UCSD-AML1 (cell line): Measurements from ENCODE around the gene ATG4D.

Source experiments
- DNase-seq: peaks from one replicate; lab custom pipeline; 2025; ENCODE audit not compliant: unreplicated experiment; lab: John Stamatoyannopoulos, UW

Gene ATG4D

GRCh38 chr19:10574462-10574861 is 30.8 kb downstream of the ATG4D start:
- no peak for DNase-seq

DNA sequence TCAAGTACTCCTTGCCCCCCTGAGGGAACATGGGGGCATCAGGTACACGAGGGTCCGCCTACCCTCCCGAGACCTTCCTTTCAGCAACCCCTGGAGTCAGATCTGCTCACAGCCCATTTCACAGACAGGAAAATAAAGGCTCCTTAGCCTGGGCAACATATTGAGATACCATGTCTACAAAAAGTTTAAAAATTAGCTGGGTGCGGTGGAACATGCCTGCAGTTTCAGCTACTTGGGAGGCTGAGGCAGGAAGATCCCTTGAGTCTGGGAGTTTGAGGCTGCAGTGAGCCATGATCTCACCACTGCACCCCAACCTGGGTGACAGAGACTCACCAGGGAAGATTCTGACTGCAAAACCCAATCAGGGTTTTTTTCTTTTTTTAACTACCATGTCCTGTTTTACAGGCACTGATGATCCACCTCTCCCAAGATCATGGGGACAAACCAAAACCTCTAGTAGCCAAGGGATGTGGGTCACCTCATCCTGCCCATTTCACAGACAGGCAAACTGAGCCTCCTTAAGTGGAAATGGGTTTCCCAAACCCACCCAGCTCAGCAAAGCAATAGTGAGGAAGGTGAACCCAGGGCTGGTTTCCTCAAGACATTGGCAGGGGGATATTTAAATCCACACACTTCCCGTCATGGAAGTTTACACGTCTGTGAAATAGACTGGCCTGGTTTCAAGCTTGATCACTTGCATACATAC is 31.5 kb downstream of the ATG4D start:
- DNase-seq, result no peak

- DNase-seq, result no peak
Measured at GRCh38 chr19:10577951-10578350, 34.2 kb downstream of the ATG4D start.

DNA sequence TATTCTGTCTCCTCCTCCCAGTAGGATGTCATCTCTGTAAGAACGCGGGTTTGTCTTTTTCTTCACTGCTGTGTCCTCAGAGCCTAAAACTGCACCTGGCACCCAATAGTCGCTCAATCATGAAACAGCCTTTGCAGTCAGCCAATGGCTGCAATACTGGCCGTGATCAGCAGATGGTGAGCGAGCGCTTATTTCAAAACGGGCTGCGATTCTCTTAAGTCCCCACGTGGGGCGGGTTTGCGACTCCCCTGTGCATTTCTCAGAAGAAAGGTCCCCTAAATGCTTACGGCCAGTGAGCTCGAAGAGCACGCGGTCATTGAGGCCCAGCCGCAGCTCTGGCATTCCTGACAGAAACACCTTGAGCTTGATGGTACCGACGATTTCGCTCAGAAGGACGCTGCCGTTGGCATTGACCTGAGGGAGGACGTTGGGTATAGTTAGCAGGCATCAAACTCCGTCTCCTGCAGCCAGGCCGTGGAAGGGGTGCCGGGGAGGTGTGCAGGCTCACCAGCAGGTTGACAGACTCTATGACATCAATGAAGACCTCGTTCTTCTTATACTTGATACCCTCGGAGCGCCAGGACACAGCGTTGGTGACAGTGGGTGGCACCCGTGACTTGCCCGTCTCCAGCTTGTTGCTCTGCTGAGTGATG is 37.4 kb downstream of the ATG4D start:
- DNase-seq, result peak; percentile 89

DNA sequence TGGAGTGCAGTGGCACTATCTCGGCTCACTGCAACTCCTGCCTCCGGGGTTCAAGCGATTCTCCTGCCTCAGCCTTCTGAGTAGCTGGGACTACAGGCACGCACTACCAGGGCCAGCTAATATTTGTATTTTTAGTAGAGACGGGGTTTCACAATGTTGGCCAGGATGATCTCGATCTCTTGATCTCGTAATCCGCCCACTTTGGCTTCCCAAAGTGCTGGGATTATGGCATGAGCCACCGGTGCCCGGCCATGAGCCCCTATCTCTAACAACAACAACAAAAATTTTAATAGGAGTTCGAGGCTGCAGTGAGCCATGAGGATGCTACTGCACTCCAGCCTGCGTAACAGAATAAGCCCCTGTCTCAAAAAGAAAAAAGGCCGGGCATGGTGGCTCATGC is 38.4 kb downstream of the ATG4D start:
- DNase-seq, result no peak

DNA sequence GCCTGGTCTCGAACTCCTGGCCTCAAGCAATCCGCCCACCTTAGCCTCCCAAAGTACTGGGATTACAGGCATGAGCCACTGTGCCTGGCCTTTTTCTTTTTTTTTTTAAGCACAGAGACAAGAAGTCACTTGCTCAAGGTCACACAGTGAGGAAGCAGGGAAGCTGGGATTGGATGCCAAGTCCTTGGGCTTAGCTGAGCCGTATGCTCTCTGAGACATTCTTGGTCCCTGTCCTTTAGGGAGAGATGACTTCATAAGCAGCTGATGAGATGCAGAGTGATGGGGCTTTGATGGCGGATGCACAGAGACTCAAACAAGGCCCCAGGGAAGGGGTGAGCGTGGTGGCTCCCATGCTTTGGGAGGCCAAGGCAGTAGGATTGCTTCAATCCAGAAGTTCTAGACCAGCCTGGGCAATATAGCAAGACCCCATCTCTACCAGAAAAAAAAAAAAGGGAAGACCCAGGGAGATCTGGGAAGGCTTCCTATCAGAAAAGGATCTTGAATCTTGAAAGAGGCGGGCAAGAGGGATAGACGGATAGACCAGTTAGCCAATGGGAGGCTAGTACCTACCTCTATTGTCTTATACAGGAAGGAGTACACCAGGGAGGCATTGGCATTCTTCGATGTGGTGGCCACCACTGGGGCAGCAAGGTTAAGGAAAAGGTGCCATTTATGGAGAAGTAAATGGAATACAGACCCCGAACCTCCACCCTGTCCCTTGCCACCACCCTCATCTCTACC is 39.5 kb downstream of the ATG4D start:
- DNase-seq, result no peak

DNA sequence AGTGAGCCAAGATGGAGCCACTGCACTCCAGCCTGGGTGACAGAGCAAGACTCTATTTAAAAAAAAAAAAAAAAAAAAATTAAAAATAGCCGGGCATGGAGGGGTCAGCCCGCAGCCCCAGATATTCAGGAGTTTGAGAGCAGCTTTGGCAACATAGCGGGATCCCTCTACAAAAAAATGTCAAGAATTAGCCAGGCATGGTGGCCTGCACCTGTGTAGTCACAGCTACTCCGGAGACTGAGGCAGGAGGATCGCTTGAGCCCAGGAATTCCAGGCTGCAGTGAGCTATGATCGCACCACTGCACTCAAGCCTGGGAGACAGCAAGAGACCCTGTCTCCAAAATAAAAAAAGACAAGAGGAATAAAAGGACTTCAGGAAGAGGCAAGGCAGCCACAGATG is 42.7 kb downstream of the ATG4D start:
- DNase-seq, result no peak

GRCh38 chr19:10587022-10587838 is 43.5 kb downstream of the ATG4D start, which contains the start of gene AP1M2:
TSS of gene AP1M2 (minus strand) at chr19:10587312. CDS start at chr19:10587231, 81 bp downstream.
- no peak for DNase-seq

DNA sequence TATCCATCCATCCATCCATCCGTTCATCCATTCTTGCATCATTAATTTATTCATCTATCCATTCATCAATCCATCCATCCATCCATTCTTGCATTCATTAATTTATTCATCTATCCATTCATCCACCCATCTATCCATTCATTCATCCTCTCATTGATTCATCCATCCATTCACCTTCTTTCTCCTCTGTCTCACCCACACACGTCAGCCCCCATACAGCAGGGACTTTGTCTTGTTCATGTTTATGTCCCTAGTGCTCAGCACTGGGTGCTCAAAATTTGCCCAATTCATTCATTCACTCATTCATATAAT is 44.1 kb downstream of the ATG4D start:
- no peak for DNase-seq

- DNase-seq, result no peak
Measured at GRCh38 chr19:10593148-10593547, 49.4 kb downstream of the ATG4D start.

DNA sequence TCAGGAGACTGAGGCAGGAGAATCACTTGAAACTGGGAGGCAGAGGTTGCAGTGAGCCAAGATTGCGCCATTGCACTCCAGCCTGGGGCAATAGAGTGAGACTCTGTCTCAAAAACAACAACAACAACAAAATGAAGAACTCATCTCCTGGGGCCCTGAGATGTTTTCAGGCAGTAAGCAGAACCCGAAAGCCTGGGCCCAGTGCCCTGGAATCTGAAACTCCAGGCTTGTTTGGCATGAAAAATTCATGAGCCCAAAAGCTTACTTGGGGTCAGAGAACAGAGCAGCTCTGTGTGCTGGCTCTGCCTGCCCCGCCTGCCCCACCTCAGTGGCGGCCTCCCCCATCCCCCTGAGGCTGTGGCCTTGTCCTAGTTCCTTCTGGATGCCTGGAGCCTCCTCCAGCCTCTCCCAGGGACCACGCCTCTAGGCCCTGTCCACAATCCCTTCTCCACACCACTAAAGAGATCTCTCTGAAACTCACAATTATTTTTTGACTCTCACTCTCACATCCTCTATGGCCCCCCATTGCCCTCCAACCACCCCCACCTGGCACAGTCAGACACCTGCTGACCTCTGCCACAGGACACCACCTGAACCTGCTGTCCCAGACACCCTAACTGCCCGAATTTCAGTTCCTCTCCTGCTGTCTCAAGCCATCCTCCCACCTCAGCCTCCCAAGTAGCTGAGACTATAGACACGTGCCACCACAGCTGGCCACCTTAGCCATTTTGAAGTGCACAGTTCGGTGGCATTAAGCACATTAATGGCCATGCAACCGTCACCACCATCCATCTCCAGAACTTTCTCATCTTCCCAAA is 50.3 kb downstream of the ATG4D start:
- DNase-seq, result no peak

GRCh38 chr19:10600149-10600548 is 56.4 kb downstream of the ATG4D start:
- DNase-seq, result no peak

DNA sequence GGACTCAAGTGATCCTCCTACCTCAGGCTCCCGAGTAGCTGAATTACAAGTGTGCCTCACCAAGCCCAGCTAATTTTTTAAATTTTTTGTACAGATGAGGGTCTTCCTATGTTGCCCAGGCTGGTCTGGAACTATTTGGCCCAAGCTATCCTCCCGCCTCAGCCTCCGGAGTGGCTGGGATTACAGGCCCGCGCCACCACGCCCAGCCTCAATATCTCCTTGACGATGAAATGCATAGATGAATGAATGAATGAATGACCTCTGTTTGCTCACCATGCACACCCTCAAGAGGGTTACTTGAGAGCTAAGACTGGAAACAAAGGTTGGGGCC is 58.3 kb downstream of the ATG4D start:
- no peak for DNase-seq

DNA sequence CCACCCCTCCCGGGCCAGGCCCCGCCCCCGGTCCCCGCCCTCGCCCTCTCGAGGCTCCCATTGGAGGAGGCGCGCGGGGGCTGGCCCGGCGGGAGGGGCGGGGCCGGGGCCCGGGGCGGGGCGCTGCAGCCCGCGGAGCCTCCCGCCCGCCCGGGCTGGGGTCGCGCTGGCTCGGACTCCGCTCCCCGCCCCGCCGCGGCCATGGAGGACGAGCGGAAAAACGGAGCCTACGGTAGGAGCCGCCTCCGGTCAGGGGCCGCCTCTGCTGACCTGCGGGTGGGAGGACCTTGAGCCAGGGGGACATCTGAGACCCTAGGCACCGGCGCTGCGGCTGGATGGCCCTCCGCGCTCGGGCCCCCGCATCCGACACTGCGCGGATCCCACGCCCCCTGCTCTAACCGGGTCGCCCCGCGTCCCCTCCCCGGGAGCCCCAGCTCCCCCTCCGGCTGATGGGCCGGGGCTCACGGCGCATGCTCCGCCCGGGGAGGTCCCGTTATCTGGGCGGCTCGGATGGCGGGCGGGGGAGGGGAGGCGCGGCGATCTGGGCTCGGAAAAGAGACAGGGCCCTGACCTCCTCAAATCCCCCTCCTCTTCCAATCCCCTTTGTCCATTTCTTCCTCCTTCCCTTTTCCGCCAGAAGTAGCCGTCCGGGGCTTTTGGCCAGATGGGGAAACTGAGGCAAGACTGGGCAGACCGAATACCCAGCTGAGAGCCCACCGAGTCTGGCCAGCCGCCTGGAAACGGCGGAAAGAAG is 58.8 kb downstream of the ATG4D start:
- peak; percentile 88 for DNase-seq
